ENCODE data around the gene AMIGO2.

Gene AMIGO2

DNA sequence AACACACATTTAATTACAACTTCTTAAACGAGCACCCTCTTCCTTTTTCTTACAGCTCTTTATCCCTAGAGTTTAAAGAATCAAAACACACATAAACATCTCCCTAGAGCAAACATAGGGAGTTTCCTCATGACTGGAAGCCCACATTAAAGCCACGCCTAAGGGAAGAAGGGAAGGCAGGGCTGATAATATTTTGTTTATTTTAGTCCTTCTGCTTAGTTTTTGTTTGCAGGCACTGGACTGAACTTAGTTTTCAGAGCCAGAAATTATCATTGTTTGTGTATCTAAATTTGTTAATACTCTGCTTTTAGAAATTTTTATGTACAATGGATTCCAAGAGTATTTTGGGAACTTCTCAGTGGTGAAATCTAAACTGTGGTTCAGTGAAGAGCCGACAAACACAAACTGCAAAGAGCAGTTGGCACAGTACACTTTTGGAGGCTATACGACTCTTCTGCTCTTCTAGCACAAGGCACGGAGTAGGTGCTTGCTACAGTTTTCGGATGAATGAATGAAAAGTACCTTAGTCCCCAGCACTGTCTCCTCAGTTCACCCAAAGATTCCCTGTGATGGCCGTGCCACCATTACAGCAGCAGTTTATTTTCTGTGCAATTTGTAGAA is 17.6 kb upstream of the AMIGO2 start:
- no peak for DNase-seq

DNA sequence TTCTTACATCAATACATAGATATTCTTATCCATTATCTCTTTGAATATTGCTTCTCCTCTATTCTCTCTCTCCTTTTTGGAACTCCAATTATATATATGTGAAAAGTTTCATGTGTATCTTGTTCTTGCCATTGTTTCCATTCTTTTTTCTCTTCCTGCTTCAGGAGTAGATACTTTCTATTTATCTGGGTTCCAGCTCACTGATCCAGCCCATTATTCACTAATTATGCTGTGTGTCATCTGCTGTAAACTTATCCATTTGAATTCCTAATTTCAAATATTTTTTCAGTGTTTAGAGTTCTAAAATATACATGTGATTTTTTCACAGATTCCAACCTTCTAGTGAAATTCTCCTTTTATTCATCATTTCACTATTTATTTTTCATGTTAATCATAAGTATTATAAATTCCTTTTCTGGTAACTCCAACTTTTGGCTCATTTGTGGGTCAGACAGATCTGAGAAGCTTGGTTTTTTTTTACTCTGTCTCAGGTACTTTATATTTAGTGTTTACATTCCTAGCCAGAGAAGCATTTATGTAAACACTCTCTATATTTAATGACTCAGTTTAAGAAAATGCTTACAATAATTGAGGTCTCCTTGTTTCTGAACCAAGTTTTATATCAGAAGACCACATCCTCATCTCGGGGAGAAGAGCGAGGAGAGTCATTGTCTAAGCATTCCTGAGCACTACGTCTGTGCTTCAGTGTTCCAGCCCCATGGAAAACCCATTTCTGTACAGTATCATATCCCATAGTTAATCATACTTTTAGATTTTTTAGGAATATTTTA is 15.9 kb upstream of the AMIGO2 start:
- no peak for DNase-seq

DNA sequence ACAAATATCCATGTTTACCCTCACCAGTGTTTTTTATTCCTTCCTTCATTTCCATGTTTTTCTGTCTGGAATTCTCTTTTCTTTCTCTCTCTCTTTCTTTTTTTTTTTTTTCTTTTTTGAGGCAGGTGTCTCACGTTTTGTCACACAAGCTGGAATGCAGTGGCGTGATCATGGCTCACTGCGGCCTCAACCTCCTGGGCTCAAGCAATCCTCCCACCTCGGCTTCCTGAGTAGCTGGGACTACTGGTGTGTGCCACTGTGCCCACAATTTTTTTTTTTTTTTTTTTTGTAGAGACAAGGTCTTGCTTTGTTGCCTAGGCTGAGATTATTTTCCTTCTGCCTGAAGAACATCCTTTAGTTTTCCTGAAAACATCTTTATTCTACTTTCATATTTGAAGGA is 15.0 kb upstream of the AMIGO2 start:
- DNase-seq: no peak

DNA sequence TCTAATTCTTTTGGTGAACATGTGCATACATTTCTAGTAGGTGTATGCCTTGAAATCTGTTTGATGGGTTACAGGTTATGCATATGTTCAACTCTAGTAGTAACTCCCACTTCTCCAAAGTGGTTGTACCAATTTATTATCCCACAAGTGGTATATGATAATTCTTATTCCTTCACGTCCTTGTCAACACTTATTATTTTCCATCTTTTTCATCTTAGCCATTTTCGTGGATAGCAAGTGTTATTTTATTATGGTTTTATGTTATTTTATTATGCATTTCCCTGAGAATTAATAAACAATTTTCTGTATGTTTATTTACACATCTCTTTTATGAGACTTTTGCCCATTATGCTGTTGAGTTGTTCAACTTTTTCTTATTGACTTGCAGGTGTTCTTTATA is 11.2 kb upstream of the AMIGO2 start:
- no peak for DNase-seq

DNA sequence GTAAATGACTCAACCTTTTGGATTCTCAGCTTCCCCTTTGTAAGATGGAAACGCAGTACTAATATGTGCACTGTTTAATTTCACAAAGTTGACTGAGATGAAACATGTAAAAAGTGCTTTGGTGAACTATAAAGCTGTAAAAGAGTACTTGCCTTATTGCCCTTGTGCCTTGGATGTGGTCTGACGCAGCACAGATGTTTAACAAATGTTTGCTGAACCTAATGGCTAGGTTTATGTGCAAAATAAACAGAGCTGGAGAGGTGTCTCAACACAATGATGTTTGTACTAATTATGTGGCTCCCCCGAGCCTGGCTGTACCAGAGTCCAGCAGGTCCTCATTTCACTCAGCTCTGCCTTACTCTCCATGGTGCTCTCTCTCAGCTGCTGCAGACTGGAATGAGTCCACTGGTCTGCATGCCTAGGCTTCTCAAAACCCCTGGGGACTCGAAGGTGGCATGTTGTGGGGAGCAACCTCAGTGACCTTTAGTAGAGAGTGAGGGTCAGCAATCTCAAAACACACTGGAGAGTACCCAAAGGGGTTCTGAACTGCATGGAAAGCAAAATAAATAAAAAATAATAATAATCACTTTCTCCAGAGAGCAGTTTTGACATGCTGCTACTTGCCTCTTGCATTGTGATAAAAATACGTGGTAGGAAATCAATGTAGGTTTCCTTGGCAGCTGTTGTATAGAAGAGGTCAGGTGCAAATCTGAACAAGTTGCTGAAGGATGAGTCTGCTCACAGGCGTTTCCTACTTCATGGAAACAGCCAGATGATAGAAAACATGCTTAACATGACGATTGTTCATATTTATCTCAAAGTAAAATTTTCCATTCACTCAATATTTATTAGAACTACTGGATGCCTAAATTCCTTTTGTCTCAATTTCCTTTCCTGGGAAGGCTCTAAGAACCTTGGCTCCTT is 8.5 kb upstream of the AMIGO2 start:
- no peak for DNase-seq

DNA sequence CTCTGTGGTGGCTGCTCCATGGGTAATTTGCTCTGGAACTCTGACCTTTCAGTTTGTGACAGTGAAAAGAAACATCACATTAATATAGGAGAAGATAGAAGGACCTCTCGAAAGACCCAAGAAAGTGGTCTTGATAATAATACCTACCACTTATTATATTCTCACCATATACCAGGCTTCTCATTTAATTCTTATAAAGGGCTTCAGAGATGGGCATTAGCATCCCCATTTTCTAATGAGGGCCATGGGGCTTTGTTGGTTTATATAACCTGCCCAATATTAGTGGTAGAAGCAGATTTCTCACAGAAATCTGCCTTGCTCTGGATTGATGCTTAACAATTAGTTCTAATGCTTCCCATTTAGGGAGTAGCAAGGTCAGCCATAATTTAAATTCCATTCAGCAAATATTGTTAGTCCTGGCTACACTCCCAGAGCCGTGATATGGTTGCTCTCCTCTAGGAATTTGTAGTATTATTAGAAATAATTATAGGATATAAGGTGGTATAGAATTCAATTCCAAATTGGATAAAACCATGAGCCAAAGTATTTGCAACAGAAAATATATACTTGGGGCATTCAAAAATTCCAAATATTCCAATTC is 7.4 kb upstream of the AMIGO2 start:
- DNase-seq: no peak

DNA sequence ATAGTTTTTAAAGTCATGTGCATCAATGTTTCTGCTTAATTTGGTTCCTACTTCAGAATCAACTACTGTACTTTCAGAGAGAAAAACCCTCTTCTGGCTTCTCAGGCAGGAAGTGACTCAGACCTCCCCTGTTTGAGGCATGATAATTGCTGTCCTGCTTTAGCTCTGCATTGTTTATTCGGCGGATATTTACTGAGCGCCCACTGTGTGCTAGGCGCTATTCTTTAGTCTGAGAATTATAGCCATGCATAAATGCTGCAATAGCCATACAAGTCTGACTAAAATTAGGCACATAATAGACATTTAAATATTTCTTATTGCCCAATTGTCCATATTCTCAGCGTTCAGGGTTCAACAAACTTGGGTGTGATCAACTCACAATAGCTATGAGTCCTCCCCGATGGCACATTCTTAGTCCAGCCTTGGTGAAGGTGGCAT is 6.1 kb upstream of the AMIGO2 start:
- DNase-seq: no peak

DNA sequence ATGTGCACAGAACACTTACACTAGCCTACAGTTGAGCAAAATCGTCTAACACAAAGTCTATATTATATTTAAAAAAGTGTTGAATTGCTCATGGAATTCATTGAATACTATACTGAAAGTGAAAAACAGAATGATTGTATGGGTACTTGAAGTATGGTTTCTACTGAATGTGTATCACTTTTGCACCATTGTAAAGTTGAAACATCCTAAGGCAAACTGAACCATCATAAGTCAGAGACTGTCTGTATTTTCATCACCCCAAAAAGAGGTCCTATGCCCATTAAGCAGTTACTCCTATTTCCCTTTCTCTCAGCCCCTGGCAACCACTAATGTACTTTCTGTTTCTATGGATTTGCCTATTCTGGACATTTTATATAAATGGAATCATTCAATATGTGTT is 4.4 kb upstream of the AMIGO2 start:
- DNase-seq: no peak

DNA sequence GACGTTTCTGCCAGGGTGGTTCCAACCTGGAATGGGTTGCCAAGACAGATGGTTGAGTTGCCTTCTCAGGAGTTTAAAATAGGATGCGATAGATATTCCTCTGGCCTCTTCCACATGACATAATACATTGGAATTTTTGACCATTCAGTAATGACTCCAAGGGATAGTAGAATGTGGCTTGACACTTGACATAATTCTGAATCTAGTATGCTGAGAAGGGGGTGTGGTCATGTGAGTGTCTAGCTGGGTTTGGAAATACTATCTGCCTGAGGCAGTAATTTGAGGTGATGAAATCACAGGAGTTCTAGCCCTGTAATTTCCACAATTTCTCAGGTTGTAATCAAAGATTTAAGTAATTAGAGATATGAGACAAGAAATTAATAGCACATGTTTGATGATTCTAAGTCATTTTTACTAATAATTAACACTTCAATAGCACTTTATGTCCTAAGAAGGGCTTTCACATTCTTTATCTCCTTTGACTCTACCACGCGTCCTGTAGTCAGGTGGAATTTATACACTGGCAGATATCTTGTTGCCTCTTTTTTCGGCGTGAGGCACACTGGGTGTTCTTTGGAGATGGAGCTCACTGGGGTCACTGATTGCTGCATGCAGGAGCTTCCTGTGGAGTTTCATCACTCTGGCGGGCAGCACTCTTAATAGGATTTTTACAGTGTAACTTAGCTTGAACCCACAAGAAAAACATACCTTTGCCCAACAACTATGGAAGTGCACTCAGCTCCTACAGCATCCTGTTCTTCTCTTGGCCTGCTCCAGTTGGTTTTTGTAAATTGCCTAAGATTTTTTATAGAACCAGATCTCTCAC is 3.2 kb upstream of the AMIGO2 start:
- no peak for DNase-seq

DNA sequence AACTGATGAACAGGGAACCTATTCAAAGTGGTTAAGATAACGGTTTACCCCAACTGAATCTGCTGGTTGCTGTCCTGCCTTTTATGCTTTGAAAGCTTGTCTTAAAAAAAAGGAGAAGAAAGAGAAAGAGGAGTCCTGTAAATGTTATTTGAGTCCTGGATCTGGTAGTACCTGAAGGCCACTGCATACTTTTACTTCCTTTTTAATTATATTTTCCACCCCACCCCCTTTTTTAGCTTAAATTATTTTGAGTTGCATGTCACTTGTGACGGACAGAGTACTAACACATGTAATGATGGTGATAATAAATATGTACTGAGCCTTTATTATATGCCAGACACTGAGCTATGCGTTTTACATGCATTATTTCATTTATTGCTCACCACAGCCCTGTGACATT is 2.5 kb upstream of the AMIGO2 start:
- no peak for DNase-seq

DNA sequence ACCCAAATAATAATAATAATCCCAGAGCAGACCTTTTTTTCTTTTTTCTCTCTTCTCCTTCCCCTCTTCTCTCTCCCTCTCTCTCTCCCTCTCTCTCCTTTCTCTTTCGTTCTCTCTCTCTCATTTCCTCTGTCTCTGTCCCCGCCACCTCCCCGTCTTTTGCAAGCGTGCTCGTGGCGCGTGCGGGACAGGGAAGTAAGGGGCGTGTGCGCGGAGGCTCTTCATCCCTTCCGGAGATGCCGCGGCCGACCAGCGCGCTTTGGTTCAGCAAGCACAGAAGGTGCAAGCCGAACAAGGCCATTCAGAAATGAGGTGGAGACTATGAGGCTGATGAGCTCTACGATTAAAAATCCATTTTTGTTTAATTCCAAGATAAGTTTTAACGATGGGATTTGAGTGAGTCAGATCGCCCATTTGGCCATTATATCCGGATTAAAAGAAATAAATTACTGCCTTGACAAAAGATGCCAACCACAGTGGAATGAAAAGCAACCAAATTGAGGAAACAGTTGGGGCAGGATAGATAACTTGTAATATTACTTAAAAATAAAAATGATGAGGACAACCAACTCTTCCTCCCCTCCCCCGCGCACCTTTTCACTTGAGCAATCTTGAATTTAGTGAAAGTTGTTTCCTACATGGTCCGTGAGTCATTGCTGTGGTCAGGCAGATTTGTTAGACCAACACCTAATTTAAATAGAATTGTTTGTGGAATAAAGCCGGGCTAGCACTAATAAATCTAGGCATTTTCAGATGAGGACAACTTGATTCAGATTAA is 1.2 kb upstream of the AMIGO2 start:
- DNase-seq: peak; percentile 25

DNA sequence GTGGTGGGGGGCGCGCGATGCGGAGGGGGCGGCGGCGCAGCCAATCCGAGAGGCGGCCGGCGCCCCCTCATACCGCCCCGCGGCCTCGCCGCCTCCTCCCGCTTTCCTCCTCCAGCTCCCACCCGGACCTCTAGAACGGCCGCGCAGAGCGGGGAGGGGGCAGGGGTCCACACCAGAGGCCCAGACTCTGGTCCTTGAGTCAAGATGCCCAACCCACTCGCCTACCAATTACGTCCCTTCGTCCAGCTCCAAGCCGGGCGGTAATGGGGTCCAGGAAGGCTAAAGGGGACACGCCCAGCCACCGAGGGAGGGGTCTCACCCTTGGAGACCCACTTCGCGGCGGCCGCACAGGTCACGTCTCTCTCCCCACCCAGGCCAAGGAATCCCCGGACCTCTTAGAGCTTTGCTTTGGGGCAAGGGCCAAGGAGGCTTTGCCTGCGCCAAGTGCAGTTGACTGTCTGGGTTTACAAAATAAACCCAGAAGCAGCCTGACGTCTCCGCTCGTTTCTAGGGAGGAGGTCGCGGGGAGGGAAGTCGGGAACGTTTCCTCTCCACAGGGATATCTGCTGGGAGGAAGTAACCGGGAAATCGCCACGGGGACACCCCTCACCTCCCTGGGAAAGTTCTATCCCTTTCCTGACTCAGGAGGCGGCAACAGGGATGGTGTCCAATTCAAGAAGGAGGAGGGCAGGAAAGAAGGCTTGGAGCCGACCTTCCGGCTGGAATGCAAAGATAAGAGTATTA is 394 bp upstream of the AMIGO2 start:
- DNase-seq: peak; percentile 27

DNA sequence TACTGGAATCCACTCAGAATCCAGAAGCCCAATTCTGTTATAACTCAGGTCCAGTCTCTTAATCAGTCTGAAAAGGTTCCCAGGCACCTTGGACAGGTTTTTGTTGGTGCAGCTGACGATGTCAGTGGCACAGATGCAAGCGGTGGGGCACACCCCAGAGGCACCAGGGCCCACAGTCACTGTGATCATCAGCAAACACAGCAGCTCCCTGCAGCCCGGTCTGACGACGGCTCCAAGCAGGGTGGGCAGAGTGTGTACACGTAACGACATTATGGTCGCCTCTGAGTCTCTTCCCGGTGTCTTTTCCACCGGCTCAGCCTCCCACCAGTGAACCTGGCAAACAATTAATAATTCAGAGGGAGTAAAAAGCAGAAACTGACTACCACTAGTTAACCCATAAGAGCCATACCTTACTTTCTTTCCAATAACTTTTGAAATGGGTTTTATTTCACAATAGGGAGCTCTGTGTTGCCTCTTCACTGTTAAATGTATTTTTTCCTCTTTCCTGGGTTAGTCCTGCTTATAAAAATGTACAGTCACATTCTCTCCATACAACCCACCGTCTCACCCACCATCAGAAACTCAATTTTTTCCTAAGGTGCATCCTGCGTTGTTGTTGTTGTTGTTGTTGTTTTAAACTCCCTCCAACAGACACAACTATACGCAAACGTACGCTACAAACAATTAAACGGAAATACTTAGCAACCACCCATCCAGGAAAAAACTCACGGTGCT is 859 bp downstream of the AMIGO2 start:
- peak; percentile 10 for DNase-seq

DNA sequence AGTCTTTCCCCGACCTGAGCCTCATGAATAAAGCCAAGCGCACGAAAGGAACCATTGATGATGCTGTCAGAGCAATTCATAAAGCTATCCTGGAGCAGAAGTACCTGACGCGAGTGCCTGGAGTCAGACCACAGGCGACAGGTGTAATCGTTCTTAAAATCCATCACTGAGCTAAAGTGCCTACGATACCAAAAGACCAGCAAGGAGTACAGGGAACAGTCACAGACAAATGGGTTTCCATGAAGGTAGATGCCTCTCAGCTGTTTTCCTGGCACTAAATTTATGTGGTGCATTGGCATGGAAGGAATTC is 1.7 kb downstream of the AMIGO2 start:
- DNase-seq: no peak

DNA sequence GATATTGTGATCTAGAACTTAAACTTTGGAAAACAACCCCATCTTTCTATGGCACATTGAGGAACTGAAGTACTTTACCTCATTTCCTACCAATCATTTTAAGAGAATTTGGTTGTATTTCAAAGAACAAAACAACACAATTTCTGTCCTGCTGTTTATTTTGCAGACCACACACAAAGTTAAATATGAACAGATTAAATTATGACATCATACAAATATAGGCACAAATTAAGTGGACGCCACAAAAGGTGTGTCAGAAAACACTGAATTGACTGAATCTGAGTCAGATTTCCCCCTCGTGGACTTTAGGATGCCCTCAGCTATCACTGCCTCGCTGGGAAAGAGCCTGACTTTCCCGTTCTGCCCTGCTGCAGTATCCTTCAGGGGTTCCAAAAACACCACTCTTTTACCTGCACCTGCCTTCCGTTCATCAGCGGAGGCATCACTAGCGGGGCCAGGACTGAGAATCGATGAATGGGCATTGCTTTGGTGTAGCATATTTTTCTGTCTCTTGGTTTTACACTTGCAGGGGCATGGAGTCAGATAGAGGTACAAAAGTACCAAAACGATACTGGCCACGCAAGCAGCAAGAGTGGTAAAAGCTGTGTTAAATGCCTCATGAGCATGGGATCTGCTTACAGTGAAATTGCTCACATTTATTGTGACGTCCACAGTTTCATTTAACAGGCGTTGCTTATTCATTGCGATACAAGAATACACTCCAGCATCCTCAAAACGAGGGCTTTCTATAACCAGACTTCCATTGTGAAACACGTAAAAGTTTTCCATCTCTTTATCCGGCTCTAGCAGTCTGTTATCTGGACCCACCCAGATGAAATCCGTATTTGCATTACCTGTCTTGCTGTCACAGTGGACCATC is 2.3 kb downstream of the AMIGO2 start:
- DNase-seq: no peak

DNA sequence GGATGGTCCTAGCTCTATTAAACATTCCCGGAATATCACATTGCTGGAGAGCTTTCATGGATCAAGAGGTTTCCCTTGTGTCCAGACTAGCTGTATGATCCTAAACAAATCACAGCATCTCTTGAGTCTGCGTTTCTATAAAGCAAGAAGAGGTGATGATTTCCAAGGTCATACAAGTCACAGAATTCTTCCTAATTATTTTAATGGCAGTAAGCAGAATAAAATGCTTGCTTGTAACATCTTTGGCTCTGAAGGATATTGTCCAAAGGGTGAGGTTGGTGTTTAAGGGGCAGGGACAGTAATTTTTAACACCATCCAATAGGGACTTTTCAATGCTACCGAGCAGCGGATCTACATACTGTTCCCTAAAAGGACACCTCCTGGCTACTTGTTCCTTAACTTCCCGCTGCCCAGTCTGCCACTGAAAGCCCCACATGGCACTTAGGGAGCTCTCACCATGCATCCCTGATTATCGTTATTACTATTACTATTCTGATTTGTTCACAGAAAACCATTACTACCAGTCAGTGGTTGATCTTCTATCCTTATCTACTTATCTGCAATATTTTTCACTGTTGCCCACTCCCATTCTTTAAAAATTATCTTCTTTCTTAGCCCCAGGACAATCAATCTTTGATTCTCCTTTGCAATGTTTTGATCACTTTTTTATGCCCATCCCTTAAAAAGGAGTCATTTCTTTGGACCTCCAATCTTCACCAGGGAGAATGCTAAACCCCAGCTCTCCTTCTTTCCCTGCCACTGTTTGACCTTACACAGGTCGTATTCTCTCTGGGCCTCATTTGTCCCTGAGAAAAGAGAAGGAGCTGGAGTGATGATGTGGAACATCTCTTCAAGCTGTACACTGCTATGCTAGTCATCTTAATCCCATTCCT is 4.3 kb downstream of the AMIGO2 start:
- no peak for DNase-seq

DNA sequence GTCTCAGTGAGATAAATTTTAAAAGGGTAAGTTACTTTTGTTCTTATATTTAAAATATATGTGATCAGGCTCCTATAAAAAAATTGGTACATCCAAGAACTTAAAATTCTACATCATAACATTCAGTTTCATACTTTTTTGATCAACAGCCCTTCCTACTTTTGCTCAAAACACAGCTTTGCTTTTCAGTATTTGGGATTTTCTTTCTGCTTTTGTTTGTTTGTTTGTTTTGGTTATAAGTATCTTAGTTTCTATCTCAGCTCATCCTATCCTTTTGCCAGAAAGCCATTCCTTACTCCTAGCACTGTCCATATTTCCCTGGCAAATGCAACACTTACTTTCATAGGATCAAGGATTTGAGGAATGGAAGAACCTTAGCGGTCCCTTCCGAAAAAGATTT is 5.0 kb downstream of the AMIGO2 start:
- no peak for DNase-seq

DNA sequence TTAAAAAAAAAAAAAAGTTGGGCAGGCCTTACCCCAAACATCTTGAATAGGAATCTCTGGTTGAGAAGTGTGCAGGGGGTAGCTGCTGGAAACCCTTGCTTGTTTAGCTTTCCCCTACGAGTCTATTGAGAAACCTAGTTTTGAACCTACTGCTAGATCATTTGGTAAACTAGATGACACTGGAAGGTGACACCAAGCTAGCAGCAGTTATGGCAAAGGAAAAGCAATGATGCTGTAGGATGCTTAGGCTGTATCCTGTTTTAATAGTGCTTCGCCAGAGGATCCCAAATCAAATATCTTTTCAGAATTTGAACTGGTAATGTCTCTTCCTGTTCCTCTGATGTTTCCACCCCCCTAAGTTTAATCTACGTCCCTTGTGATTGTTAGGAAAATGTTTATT is 5.8 kb downstream of the AMIGO2 start:
- no peak for DNase-seq

All from effector CD8-positive, alpha-beta T cell (primary cell).